Measurements from ENCODE around the gene BANF1. TPM values are rescaled to one million over a fixed set of nuclear protein-coding genes. Genes with fewer than 3 reads are reported as not detected.
A peak's percentile ranks its signal among the peaks of the same experiment; 100 is the strongest.

The BANF1 gene
- total and polyA plus RNA-seq, 12 donors, result 63.1 to 364 (median 193) TPM

DNA sequence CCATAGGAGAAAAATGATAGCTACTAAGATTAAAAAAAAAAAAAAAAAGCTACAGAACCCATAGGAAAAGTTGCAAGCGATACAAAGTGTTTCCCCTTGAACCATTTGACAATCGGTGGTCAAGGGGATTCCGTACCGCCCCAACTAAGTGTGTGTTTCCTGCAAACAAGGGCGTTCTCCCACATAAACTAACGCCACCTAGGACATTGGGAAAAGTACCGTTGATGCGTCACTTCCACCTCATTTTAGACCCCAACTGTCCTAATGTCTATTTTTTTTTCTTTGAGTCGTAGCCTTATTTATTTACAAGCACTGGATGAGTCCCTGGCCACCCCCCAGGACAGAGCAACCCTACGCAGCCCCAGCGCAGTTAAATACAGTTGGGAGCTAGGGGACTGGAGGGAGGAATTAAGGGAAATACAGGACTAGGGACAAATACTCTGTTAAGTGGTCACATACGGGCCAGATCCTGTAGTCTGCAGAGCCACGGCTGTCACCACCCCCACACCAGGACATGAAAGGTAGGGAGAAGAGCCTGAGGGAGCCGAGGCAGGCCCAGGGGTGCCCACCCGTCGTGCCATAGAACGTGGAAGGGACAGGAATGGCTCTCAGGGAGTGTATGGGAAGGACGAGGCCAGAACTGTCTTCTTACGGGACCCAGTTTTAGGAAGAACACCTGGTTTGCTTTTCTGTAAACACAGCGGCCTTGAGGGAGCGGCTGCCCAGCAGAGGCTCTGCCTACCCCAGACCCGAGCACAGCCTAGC lies 19.3 kb upstream of the BANF1 start:
- Histone ChIP-seq H3K4me1 (replicated peaks in 1 of 2) (no peaks in the 10 kb centered on the region), H3K9me3 (replicated peaks in 1 of 3) (no peaks in the 10 kb centered on the region), H3K27ac (no peak overlapping the region), H3K4me3 (no peak overlapping the region), H3K27me3 (no peaks in the 10 kb centered on the region), H3K36me3 (replicated peaks in 1 of 2) (peaks cover 0 to 15% of the 10 kb centered on the region in 2 donors)
- intact Hi-C loops (cut with DNase I), result loop anchor here (5.0 to 10.0 kb wide), 2 partner anchors 101 to 258 kb away; partner anchors contain the start of gene RNASEH2C (in 1 of the 2)
- TF ChIP-seq, protein P1, sequence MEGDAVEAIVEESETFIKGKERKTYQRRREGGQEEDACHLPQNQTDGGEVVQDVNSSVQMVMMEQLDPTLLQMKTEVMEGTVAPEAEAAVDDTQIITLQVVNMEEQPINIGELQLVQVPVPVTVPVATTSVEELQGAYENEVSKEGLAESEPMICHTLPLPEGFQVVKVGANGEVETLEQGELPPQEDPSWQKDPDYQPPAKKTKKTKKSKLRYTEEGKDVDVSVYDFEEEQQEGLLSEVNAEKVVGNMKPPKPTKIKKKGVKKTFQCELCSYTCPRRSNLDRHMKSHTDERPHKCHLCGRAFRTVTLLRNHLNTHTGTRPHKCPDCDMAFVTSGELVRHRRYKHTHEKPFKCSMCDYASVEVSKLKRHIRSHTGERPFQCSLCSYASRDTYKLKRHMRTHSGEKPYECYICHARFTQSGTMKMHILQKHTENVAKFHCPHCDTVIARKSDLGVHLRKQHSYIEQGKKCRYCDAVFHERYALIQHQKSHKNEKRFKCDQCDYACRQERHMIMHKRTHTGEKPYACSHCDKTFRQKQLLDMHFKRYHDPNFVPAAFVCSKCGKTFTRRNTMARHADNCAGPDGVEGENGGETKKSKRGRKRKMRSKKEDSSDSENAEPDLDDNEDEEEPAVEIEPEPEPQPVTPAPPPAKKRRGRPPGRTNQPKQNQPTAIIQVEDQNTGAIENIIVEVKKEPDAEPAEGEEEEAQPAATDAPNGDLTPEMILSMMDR (IDR thresholded peaks at IDR 0.05), result no peak
- TF ChIP-seq POLR2A (IDR thresholded peaks at IDR 0.05), result no peak
- 81 to 85% (median 83%) methylated on average over 14 to 22 of the region's 22 CpGs for WGBS, 4 donors
- DNase-seq, result no peak

DNA sequence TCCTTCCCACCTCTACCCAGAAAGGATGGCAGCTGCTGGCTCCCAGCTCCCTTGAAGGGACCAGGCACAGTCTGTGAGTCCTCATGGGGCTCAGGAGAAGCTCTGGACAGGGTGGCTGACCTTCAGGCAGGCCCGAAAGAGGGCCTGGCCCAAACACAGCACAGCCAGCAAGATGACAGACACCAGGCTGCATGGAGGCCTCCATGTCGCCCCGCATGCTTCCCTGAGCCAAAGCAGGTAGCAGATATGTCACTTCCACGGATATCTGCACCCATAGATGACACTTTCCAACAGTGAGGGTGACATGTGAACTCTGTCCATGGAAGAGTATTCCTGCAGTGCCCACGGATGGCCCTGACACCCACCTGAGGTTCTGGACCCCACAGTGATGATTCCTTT lies 18.7 kb upstream of the BANF1 start:
- no peak overlapping the region for H3K27ac ChIP-seq
- H3K36me3 ChIP-seq (replicated peaks in 1 of 2), result peaks cover 0 to 9% of the 10 kb centered on the region in 2 donors
- no peak for DNase-seq
- H3K9me3 ChIP-seq (replicated peaks in 1 of 3), result no peaks in the 10 kb centered on the region
- H3K4me3 ChIP-seq, result no peak overlapping the region
- intact Hi-C loops (cut with DNase I), result loop anchor here (5.0 to 10.0 kb wide), 2 partner anchors 101 to 259 kb away; partner anchors contain the start of gene RNASEH2C (in 1 of the 2)
- H3K27me3 ChIP-seq, result no peaks in the 10 kb centered on the region
- H3K4me1 ChIP-seq (replicated peaks in 1 of 2), result no peaks in the 10 kb centered on the region
- 76 to 81% methylated on average over 5 of the region's 5 CpGs; no CpG with 5 or more reads in 2 of the 4 donors for WGBS, 4 donors
- TF ChIP-seq, protein P1 (IDR thresholded peaks at IDR 0.05), result no peak
- TF ChIP-seq POLR2A (IDR thresholded peaks at IDR 0.05), result no peak

DNA sequence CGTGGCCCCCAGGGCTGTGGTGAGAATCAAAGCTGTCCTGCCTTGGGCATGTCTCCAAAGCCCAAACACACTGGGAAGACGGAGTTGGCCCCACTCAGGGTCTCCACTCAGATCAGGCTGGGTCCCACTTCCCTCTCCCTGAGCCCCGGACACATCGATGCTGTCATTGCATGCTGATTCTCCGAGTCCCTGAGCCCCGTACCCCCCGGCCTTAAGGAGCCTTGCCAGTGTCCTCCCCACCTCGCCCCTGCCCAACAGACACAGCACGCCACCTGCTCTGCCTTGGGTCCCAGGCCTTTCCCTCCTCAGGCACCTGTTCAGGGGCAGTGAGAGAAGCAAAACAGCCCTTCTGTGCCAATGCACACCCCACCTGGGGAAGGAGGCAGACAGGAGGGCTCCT lies 15.0 kb upstream of the BANF1 start:
- Histone ChIP-seq H3K27me3 (no peaks in the 10 kb centered on the region), H3K4me1 (replicated peaks in 1 of 2) (no peaks in the 10 kb centered on the region), H3K9me3 (replicated peaks in 1 of 3) (no peaks in the 10 kb centered on the region), H3K36me3 (replicated peaks in 1 of 2) (no peaks in the 10 kb centered on the region), H3K4me3 (no peak overlapping the region), H3K27ac (no peak overlapping the region)
- intact Hi-C loops (cut with DNase I), result loop anchor here in 1 of 2 donors (10.0 kb wide), 1 partner anchor 263 kb away; the partner anchor contains the start of gene RNASEH2C
- 66 to 85% (median 84%) methylated on average over 8 to 9 of the region's 9 CpGs for WGBS, 4 donors
- no peak for DNase-seq
- no peak for TF ChIP-seq POLR2A (IDR thresholded peaks at IDR 0.05)
- TF ChIP-seq, protein P1 (IDR thresholded peaks at IDR 0.05), result no peak

DNA sequence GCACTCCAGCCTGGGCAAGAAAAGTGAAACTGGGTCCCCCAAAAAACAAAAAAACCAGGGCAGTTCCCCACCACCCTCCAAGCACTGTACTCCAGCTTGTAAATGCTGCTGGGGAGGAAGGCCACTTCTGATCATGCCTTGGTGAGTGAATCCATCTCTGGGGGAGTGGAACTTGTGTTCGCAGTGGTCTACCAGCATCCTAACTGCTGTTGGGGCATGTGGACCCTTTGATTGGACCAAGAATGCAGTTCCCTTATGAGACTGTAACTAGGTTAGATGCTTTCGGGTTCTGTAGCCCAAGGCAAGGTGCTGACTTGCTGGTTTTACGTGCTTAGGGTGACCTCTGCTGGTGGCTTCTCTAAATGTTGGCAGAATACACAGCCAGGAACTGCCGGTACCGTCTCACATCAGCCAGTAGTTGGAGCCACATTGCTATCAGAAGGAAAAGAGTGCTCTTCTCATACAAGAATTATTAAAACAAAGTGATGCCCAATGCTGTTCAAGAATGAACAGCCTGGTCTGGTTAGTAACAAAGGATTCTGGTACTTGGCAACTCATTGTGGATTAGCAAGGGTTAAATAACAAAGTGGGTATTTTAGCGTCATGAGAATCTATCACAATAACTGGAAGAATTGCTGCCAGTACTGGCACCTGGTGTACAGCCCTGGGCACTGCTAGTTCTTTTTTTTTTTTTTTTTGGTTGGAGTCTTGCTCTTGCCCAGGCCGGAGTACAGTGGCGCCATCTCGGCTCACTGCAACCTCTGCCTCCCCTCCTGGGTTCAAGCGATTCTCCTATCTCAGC lies 13.3 kb upstream of the BANF1 start:
- TF ChIP-seq POLR2A (IDR thresholded peaks at IDR 0.05), result no peak
- TF ChIP-seq, protein P1 (IDR thresholded peaks at IDR 0.05), result peak; percentile 90 to 100 (median 99)
- intact Hi-C loops (cut with DNase I), result loop anchor here in 1 of 2 donors (2.0 to 10.0 kb wide), 2 partner anchors 104 to 264 kb away; partner anchors contain the start of gene RNASEH2C
- 12 to 19% (median 17%) methylated on average over 8 to 10 of the region's 10 CpGs for WGBS, 4 donors
- Histone ChIP-seq H3K27me3 (no peaks in the 10 kb centered on the region), H3K36me3 (replicated peaks in 1 of 2) (no peaks in the 10 kb centered on the region), H3K27ac (no peak overlapping the region), H3K4me3 (no peak overlapping the region), H3K9me3 (replicated peaks in 1 of 3) (no peaks in the 10 kb centered on the region), H3K4me1 (replicated peaks in 1 of 2) (no peaks in the 10 kb centered on the region)
- peak; percentile 88 to 98 (median 93) for DNase-seq
